Measurements from ENCODE around the gene C1D. TPM values are rescaled to one million over a fixed set of nuclear protein-coding genes. Genes with fewer than 3 reads are reported as not detected.

The C1D gene
- total RNA-seq, 1 donor from 2014 or later, result 20.9 TPM

GRCh38 chr2:68104111-68104835, 41.5 kb upstream of the C1D start:
- no peak overlapping the region for H3K27ac Mint-ChIP-seq (ENCODE audit: unreplicated experiment)
- TF ChIP-seq CTCF (IDR thresholded peaks at IDR 0.05; ENCODE audit: unreplicated experiment), result no peak
- peaks cover 9% of the 10 kb centered on the region for H3K36me3 Mint-ChIP-seq (ENCODE audit: low read depth, unreplicated experiment)
- peaks cover 13% of the 10 kb centered on the region for H3K9me3 Mint-ChIP-seq (ENCODE audit: unreplicated experiment)
- H3K4me3 Mint-ChIP-seq (ENCODE audit: unreplicated experiment), result no peak overlapping the region
- peaks cover 4% of the 10 kb centered on the region for H3K27me3 Mint-ChIP-seq (ENCODE audit: unreplicated experiment)
- DNase-seq (ENCODE audit: low spot score), result no peak
- no peaks in the 10 kb centered on the region for H3K4me1 Mint-ChIP-seq (ENCODE audit: unreplicated experiment)

GRCh38 chr2:68103709-68104055, 40.9 kb upstream of the C1D start:
- no peak for DNase-seq (ENCODE audit: low spot score)
- peaks cover 9% of the 10 kb centered on the region for H3K36me3 Mint-ChIP-seq (ENCODE audit: low read depth, unreplicated experiment)
- H3K27ac Mint-ChIP-seq (ENCODE audit: unreplicated experiment), result no peak overlapping the region
- H3K27me3 Mint-ChIP-seq (ENCODE audit: unreplicated experiment), result peaks cover 4% of the 10 kb centered on the region
- no peaks in the 10 kb centered on the region for H3K4me1 Mint-ChIP-seq (ENCODE audit: unreplicated experiment)
- TF ChIP-seq CTCF (IDR thresholded peaks at IDR 0.05; ENCODE audit: unreplicated experiment), result no peak
- H3K4me3 Mint-ChIP-seq (ENCODE audit: unreplicated experiment), result no peak overlapping the region
- peaks cover 13% of the 10 kb centered on the region for H3K9me3 Mint-ChIP-seq (ENCODE audit: unreplicated experiment)

- DNase-seq (ENCODE audit: low spot score), result no peak
- Mint-ChIP-seq H3K9me3 (ENCODE audit: unreplicated experiment) (peaks cover 13% of the 10 kb centered on the region), H3K27me3 (ENCODE audit: unreplicated experiment) (peaks cover 4% of the 10 kb centered on the region), H3K36me3 (ENCODE audit: low read depth, unreplicated experiment) (peaks cover 9% of the 10 kb centered on the region), H3K27ac (ENCODE audit: unreplicated experiment) (no peak overlapping the region), H3K4me3 (ENCODE audit: unreplicated experiment) (no peak overlapping the region), H3K4me1 (ENCODE audit: unreplicated experiment) (no peaks in the 10 kb centered on the region)
- TF ChIP-seq CTCF (IDR thresholded peaks at IDR 0.05; ENCODE audit: unreplicated experiment), result no peak
These were observed 40.4 kb upstream of the C1D start for GRCh38 chr2:68103030-68103708.

GRCh38 chr2:68100189-68100588, 37.4 kb upstream of the C1D start:
- peaks cover 3% of the 10 kb centered on the region for H3K27me3 Mint-ChIP-seq (ENCODE audit: unreplicated experiment)
- no peak for DNase-seq (ENCODE audit: low spot score)
- no peaks in the 10 kb centered on the region for H3K9me3 Mint-ChIP-seq (ENCODE audit: unreplicated experiment)
- no peak for TF ChIP-seq CTCF (IDR thresholded peaks at IDR 0.05; ENCODE audit: unreplicated experiment)
- H3K4me1 Mint-ChIP-seq (ENCODE audit: unreplicated experiment), result no peaks in the 10 kb centered on the region
- H3K36me3 Mint-ChIP-seq (ENCODE audit: low read depth, unreplicated experiment), result no peaks in the 10 kb centered on the region
- H3K27ac Mint-ChIP-seq (ENCODE audit: unreplicated experiment), result no peak overlapping the region
- no peak overlapping the region for H3K4me3 Mint-ChIP-seq (ENCODE audit: unreplicated experiment)

- Mint-ChIP-seq H3K36me3 (ENCODE audit: low read depth, unreplicated experiment) (no peaks in the 10 kb centered on the region), H3K27ac (ENCODE audit: unreplicated experiment) (no peak overlapping the region), H3K4me3 (ENCODE audit: unreplicated experiment) (no peak overlapping the region), H3K9me3 (ENCODE audit: unreplicated experiment) (no peaks in the 10 kb centered on the region), H3K4me1 (ENCODE audit: unreplicated experiment) (no peaks in the 10 kb centered on the region), H3K27me3 (ENCODE audit: unreplicated experiment) (peaks cover 3% of the 10 kb centered on the region)
- TF ChIP-seq CTCF (IDR thresholded peaks at IDR 0.05; ENCODE audit: unreplicated experiment), result no peak
- no peak for DNase-seq (ENCODE audit: low spot score)
These were observed 36.5 kb upstream of the C1D start for GRCh38 chr2:68099260-68099659.

Data from endothelial cell (in vitro differentiated cells).